Right hindlimb (tissue), 1 donor: ENCODE data around the gene DAB2IP.

ENCODE experiments used
- DNase-seq: peaks from one replicate; pipeline ENCODE4 v3.0.0-alpha.2; 2018

Gene DAB2IP

GRCh38 chr9:121645003-121645402 lies 6.4 kb upstream of the DAB2IP start:
- DNase-seq: peak; percentile 53

- peak; percentile 19 for DNase-seq
These were observed 5.3 kb upstream of the DAB2IP start for GRCh38 chr9:121645853-121646807.

- DNase-seq: no peak
These were observed 4.4 kb upstream of the DAB2IP start for GRCh38 chr9:121646992-121647391.

- peak; percentile 13 for DNase-seq
These were observed 3.3 kb upstream of the DAB2IP start for GRCh38 chr9:121648172-121648571.

- peak; percentile 17 for DNase-seq
These were observed 2.6 kb upstream of the DAB2IP start for GRCh38 chr9:121648799-121649198.

- peak; percentile 23 for DNase-seq
These were observed 1.8 kb upstream of the DAB2IP start for GRCh38 chr9:121649476-121650216.

- DNase-seq: peak; percentile 96
These were observed 1.0 kb upstream of the DAB2IP start for GRCh38 chr9:121650217-121651007.

- DNase-seq: no peak
These were observed 483 bp upstream of the DAB2IP start for GRCh38 chr9:121651008-121651294.

- DNase-seq: peak; percentile 84
These were observed 795 bp downstream of the DAB2IP start for GRCh38 chr9:121652021-121652837.

GRCh38 chr9:121652838-121653231 lies 1.4 kb downstream of the DAB2IP start:
- DNase-seq: no peak

- DNase-seq: peak; percentile 17
These were observed 3.2 kb downstream of the DAB2IP start for GRCh38 chr9:121654499-121655140.

- DNase-seq: peak; percentile 4
These were observed 3.9 kb downstream of the DAB2IP start for GRCh38 chr9:121655231-121655755.

DNA sequence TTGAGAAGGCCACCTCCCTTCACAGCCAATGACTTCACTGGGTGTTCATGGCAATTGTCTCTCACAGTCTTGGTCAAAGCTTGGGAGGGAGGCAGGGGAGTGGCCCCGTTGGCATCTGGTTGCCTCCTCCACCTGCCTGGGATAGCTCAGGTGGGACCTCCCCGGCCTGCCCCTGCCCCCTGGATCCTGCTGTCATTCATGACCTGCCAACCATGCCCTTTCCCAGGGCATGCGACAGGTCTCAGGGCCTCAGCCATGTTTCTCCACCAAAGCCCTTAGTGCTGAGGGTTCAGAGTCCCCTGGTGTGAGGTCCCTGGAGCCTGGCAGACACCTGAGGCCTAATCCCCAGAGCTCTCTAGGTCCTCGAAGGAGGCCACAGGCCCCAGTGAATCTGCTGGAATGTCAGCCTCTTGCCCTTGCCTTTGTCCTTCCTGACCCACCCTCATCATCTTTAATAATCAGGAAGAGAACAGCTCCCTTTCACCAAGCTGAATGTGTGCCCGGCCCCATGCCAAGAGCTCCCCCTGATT lies 5.6 kb downstream of the DAB2IP start:
- DNase-seq: peak; percentile 11

DNA sequence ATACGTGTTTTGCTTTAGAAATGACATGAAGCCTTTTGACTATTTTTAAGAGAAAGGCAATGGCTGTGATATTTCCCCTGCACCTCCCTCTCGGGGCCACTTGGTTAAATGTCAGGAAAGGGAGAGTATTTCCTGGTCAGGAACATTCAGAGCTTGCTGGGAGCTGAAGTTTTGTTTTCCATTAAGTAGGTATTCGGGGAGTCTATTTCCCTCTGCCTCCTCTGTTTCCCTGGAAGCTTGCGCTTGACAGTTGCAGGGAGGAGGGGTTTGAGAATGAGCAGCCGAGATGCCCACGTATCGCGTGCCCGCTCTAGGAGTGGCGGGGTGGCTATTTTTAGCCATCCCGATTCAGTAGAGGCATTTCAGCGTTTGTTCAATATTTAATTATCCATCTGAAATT lies 6.7 kb downstream of the DAB2IP start:
- peak; percentile 47 for DNase-seq

DNA sequence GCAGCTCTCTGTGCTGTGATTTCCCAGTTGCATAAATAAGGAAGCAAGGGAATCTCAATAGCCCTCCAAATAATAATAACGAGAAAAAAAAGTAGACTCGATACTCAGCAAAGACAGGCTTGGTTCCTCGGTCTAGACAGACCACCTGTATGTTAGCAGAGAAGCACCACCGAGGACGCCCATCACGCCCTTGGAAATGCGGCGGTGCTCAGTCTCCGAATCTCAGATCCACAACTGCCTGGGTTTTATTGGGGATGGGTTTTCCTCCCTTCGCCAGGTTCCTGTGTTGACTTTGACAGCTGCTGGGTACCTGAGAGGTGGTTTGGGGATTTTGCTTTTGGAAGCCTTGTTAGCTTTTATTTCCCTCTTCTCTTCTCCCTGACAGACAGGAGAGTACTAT lies 7.2 kb downstream of the DAB2IP start:
- DNase-seq: no peak

DNA sequence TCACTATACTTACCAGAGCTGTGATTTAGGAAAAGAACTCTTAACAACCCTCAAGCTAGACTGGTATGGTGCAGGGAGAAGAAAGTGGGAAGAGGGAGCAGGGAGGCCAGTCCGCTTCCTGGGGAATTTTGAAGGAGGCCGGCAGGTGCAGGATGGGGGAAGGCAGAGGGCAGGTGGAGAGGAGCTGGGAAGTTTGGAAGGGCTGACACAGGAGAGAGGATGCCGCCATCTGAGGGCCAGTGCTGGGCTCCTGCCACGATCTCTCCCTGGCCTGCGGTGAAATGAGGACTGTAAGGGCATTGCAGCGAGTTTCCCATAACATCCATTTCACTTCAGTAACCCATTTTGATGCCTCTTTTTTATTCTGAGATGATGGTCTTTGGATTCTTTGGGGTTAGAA lies 8.9 kb downstream of the DAB2IP start:
- peak; percentile 15 for DNase-seq

DNA sequence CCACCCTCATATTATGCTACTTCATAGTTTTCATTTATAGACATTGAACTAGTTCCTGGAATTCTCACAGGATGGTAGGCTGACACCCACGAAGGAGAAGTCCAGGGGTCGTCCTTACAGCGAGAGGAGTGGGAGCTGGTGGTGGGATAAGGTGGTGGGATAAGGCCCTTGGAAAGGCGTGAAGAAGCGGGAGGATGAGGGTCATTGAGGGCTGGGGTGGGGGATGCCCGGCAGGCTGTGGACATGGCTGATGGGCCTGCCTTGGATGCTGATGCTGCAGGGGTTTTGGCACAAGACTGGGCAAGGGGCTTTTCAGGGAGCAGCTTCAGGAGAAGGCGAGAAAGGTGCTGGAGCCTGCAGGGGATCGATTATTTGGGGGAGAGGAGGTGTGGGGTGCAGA lies 9.4 kb downstream of the DAB2IP start:
- peak; percentile 10 for DNase-seq

DNA sequence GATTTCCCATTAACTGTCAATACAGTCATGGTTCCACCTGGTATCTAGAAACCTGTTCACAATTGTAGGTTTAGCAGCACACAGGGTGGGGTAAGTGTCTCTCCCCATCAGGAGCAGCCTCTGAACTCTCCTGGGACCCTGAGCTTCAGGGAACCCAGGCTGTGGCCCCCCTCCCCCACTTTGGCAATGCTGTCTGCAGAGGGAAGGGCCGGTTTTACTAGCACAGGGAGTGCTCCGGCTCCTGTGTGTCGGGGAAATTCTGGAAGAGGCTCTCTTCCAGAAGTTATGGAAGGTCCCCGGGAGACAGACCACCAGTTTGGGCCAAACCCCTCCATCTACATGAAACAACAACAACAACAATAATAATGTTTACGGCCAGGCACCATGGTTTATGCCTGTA lies 9.9 kb downstream of the DAB2IP start:
- DNase-seq: peak; percentile 18

GRCh38 chr9:121662359-121662758 lies 10.9 kb downstream of the DAB2IP start:
- DNase-seq: no peak

- peak; percentile 12 for DNase-seq
These were observed 11.6 kb downstream of the DAB2IP start for GRCh38 chr9:121662891-121663580.

- peak; percentile 12 for DNase-seq
These were observed 12.2 kb downstream of the DAB2IP start for GRCh38 chr9:121663591-121663990.
